SK-N-SH treated with all-trans-retinoic acid at 6 μM for 48 hours (cell line): ENCODE data around the gene U2SURP.

ENCODE experiments used
- PATZ1 ChIP-seq: fragments of 250-450 bp; sonication (Bioruptor Pico); IDR thresholded peaks from 2 replicates; pipeline ENCODE4 v1.8.0; 2020; ENCODE audit warnings: mild to moderate bottlenecking, moderate library complexity, borderline replicate concordance
- TOX ChIP-seq: fragments of 250-450 bp; sonication (Bioruptor Pico); IDR thresholded peaks from 2 replicates; pipeline ENCODE4 v1.8.0; 2021; ENCODE audit warnings: mild to moderate bottlenecking, moderate library complexity, borderline replicate concordance
- TSHZ2 ChIP-seq: fragments of 250-450 bp; sonication (Bioruptor Pico); IDR thresholded peaks from 2 replicates; pipeline ENCODE4 v1.5.0; 2020; ENCODE audit warnings: mild to moderate bottlenecking, moderate library complexity
- ZNF8 ChIP-seq: fragments of 450-650 bp; formaldehyde crosslinking; IDR thresholded peaks from 2 replicates; pipeline ENCODE4 v1.5.0; 2020; ENCODE audit warnings: mild to moderate bottlenecking, moderate library complexity

- TF ChIP-seq ZNF8 (CRISPR knock-in tag) (no peak), TSHZ2 (CRISPR knock-in tag) (no peak), TOX (no peak), PATZ1 (CRISPR knock-in tag) (no peak)
Measured at GRCh38 chr3:142960322-142960850, 41.0 kb upstream of the U2SURP start.
